ENCODE measurements around the gene AGPAT2. TPM values are rescaled to one million over a fixed set of nuclear protein-coding genes. Genes with fewer than 3 reads are reported as not detected.

The AGPAT2 gene
- total RNA-seq, 2 experiments from 2014 or later = 3.6 to 4.0 TPM

GRCh38 chr9:136687721-136688223 is 515 bp upstream of the AGPAT2 start:
- Histone ChIP-seq H3K27me3 (ENCODE audit: control insufficient read depth in 1 of 2, insufficient read depth in 2 of 2, low read length in 2 of 2) (no peaks in the 10 kb centered on the region), H3K36me3 (ENCODE audit: insufficient read depth, low read length) (no peaks in the 10 kb centered on the region), H3K27ac (ENCODE audit: low read depth in 1 of 2, low read length in 2 of 2) (no peak overlapping the region), H3K4me1 (ENCODE audit: insufficient read depth, low read length) (peaks cover 27% of the 10 kb centered on the region), H3K9me3 (ENCODE audit: control insufficient read depth in 1 of 2, insufficient read depth in 1 of 2, low read length in 2 of 2) (peaks cover 0 to 8% of the 10 kb centered on the region in 2 experiments), H3K4me3 (ENCODE audit: low read length) (no peak overlapping the region)
- H3K4me3 Mint-ChIP-seq = peak overlapping the region; percentile 80
- ChIA-PET POLR2A (no interaction called here), CTCF (no interaction called here)
- H3K27ac Mint-ChIP-seq = no peak overlapping the region
- H3K4me1 Mint-ChIP-seq (ENCODE audit: low read depth) = no peaks in the 10 kb centered on the region
- TF ChIP-seq, protein P1, sequence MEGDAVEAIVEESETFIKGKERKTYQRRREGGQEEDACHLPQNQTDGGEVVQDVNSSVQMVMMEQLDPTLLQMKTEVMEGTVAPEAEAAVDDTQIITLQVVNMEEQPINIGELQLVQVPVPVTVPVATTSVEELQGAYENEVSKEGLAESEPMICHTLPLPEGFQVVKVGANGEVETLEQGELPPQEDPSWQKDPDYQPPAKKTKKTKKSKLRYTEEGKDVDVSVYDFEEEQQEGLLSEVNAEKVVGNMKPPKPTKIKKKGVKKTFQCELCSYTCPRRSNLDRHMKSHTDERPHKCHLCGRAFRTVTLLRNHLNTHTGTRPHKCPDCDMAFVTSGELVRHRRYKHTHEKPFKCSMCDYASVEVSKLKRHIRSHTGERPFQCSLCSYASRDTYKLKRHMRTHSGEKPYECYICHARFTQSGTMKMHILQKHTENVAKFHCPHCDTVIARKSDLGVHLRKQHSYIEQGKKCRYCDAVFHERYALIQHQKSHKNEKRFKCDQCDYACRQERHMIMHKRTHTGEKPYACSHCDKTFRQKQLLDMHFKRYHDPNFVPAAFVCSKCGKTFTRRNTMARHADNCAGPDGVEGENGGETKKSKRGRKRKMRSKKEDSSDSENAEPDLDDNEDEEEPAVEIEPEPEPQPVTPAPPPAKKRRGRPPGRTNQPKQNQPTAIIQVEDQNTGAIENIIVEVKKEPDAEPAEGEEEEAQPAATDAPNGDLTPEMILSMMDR (IDR thresholded peaks at IDR 0.05) = no peak
- intact Hi-C loops (cut with DNase I, micrococcal nuclease) = no loop called here
- no peaks in the 10 kb centered on the region for H3K9me3 Mint-ChIP-seq
- ATAC-seq (ENCODE audit: poor library complexity) (no peak), DNase-seq (no peak)
- H3K27me3 Mint-ChIP-seq = peaks cover 3% of the 10 kb centered on the region
- H3K36me3 Mint-ChIP-seq (ENCODE audit: low read depth) = no peaks in the 10 kb centered on the region

DNA sequence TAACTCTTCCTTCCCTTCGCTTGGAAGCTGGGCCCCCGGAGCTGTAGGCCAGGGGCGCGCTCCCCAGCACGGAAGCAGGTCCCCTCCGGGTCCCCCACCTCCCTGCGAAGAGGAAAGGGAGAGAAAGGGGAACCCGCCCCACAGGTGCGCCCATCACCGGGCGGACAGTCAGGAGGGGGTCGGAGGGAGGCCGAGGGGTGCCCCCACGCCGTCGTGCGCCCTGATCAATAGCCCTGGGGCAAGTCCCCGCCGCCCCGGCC is 793 bp downstream of the AGPAT2 start:
- CTCF ChIA-PET = no interaction called here
- H3K27ac ChIP-seq (ENCODE audit: low read depth in 1 of 2, low read length in 2 of 2) = no peak overlapping the region

DNA sequence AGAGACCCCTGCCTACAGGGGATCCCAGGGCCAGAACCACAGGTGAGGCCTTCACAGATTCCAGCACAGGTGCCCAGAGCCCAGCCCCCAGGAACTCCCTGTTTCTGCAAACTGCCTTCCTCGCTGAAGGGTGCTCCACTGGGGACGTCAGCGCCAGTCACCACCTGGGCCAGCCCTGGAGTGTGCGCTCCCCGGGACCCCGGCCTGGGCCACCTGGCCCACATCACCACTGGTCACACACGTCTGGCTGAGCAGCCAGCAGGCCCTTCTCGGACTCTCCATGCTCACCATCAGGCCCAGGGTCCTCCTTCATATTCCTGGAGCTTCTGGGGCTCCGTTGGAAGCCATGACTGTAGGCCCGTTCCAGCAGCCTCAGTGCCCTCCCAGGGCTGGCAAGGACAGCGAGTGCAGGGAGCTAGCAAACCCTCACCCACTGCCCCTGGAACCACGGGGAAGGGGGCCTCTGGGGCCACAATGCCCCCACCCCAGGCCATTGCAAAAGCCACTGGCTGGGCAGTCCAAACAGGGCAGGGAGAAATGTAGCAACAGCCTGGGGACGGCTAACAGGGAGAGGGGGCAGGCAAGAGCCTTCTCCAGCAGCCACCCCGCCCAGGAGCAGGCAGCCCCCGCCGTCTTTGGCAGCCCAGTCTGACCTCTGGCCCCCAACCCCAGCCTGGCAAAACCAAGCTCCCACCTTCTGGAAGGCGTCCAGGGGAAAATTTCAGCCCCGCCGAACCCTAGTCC is 1.3 kb downstream of the AGPAT2 start:
- POLR2A ChIA-PET = no interaction called here
- no peaks in the 10 kb centered on the region for H3K27me3 ChIP-seq (ENCODE audit: control insufficient read depth in 1 of 2, insufficient read depth in 2 of 2, low read length in 2 of 2)
- H3K4me1 ChIP-seq (ENCODE audit: insufficient read depth, low read length) = peaks cover 27% of the 10 kb centered on the region
- TF ChIP-seq, protein P1 (IDR thresholded peaks at IDR 0.05) = no peak
- CTCF ChIA-PET = no interaction called here
- H3K4me1 Mint-ChIP-seq (ENCODE audit: low read depth) = no peaks in the 10 kb centered on the region
- DNase-seq (no peak), ATAC-seq (ENCODE audit: poor library complexity) (no peak)
- H3K4me3 Mint-ChIP-seq = peak overlapping the region; percentile 84
- H3K36me3 Mint-ChIP-seq (ENCODE audit: low read depth) = no peaks in the 10 kb centered on the region
- intact Hi-C loops (cut with DNase I, micrococcal nuclease) = no loop called here
- H3K9me3 Mint-ChIP-seq = no peaks in the 10 kb centered on the region
- peaks cover 0 to 8% of the 10 kb centered on the region in 2 experiments for H3K9me3 ChIP-seq (ENCODE audit: control insufficient read depth in 1 of 2, insufficient read depth in 1 of 2, low read length in 2 of 2)
- H3K27me3 Mint-ChIP-seq = peaks cover 3% of the 10 kb centered on the region
- H3K27ac Mint-ChIP-seq = no peak overlapping the region
- H3K4me3 ChIP-seq (ENCODE audit: low read length) = peak overlapping the region; percentile 68
- H3K27ac ChIP-seq (ENCODE audit: low read depth in 1 of 2, low read length in 2 of 2) = no peak overlapping the region
- no peaks in the 10 kb centered on the region for H3K36me3 ChIP-seq (ENCODE audit: insufficient read depth, low read length)

More for the DNA sequence above, 793 bp downstream of the AGPAT2 start:
- TF ChIP-seq, protein P1 (IDR thresholded peaks at IDR 0.05) = no peak
- Mint-ChIP-seq H3K4me3 (peak overlapping the region; percentile 84), H3K9me3 (no peaks in the 10 kb centered on the region), H3K27ac (no peak overlapping the region), H3K4me1 (ENCODE audit: low read depth) (no peaks in the 10 kb centered on the region), H3K36me3 (ENCODE audit: low read depth) (no peaks in the 10 kb centered on the region), H3K27me3 (peaks cover 3% of the 10 kb centered on the region)
- H3K4me1 ChIP-seq (ENCODE audit: insufficient read depth, low read length) = peaks cover 27% of the 10 kb centered on the region
- DNase-seq (no peak), ATAC-seq (ENCODE audit: poor library complexity) (no peak)
- peak overlapping the region; percentile 68 for H3K4me3 ChIP-seq (ENCODE audit: low read length)
- H3K36me3 ChIP-seq (ENCODE audit: insufficient read depth, low read length) = no peaks in the 10 kb centered on the region
- H3K27me3 ChIP-seq (ENCODE audit: control insufficient read depth in 1 of 2, insufficient read depth in 2 of 2, low read length in 2 of 2) = no peaks in the 10 kb centered on the region
- H3K9me3 ChIP-seq (ENCODE audit: control insufficient read depth in 1 of 2, insufficient read depth in 1 of 2, low read length in 2 of 2) = peaks cover 0 to 8% of the 10 kb centered on the region in 2 experiments
- POLR2A ChIA-PET = no interaction called here
- intact Hi-C loops (cut with DNase I, micrococcal nuclease) = no loop called here

Measured in CD4-positive, alpha-beta T cell (primary cell).